NCI-H524 (cell line): ENCODE measurements around the gene JARID2.
A peak's percentile ranks its signal among the peaks of the same experiment; 100 is the strongest.
"Not testable (repeated sequence)": the region's sequence is repeated elsewhere in the genome, so short reads cannot be mapped to it uniquely, and the experiment has no call there.

Experiments used
- DNase-seq, 2 experiments: peaks; one replicate each; lab custom pipeline; 2025; lab: John Stamatoyannopoulos, UW

Gene JARID2

GRCh38 chr6:15309611-15310283, 63.9 kb downstream of the JARID2 start:
- DNase-seq: peak; percentile 76 to 85

GRCh38 chr6:15310680-15311079, 64.8 kb downstream of the JARID2 start:
- no peak for DNase-seq

GRCh38 chr6:15312500-15312899, 66.6 kb downstream of the JARID2 start:
- DNase-seq: no peak

DNA sequence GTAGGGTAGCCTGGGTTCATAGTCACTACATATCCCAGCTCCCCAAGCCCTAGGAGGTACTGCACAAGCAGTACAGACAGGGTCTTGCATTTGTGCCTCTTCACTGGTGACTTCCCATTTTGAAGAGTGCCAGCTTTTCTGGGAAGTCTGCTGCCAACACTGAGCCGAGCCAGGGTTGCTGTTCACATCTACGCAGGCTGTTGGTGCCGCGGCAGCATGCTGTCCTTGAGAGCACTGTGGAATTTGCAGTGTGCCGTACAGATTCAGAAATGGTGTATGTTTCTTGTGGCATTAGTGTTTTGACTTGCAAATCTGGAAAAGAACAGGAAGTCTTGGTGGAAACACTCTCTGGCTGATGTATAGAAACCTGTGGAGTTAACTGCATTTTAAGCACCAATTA, 67.5 kb downstream of the JARID2 start:
- DNase-seq: peak in 1 of 2 experiments; percentile 25

DNA sequence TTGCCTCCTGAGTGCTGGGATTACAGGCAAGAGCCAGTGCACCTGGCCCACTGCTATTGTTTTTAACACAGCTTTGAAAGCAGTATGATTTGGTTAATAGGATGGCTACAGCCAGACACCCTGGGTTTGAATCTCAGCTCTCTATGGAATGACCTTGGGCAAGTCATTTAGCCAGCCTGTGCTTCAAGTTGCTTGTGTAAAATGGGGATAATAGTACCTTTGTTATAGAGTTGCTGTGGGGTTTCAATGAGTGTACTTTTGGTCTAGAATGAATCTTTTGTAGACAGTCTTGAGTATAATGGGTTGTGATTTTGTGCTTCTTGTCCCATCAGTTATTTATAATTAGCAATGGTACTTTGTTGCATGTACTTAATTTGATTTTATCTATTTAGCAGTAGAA, 70.9 kb downstream of the JARID2 start:
- no peak for DNase-seq

- DNase-seq: no peak
Observed at GRCh38 chr6:15317251-15317650, 71.4 kb downstream of the JARID2 start.

- DNase-seq: peak in 1 of 2 experiments; percentile 11
Observed at GRCh38 chr6:15317934-15318902, 72.3 kb downstream of the JARID2 start.

GRCh38 chr6:15319677-15320076, 73.8 kb downstream of the JARID2 start:
- no peak for DNase-seq

- DNase-seq: no peak
Observed at GRCh38 chr6:15320693-15321092, 74.8 kb downstream of the JARID2 start.

DNA sequence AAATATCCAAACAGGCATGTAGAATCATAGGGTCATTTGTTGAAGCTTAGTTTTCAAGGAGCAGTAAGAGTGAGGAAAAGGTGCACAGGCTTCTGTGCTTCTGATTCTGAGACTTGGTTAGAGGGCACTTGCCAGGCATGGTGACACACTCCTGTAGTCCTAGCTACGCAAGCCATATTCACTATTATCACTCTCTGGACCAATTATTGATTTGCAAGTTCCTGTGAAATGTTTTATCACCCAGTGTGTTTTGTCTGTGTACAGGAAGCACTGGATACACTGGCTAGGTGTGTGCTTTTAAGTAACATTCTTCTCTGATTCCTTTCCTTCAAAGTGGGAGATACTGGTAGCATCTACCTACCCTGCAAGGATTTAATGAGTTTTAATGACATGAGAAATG, 76.3 kb downstream of the JARID2 start:
- DNase-seq: no peak

GRCh38 chr6:15322781-15323536, 77.1 kb downstream of the JARID2 start:
- no peak for DNase-seq

GRCh38 chr6:15323611-15324010, 77.7 kb downstream of the JARID2 start:
- DNase-seq: not testable (repeated sequence)

DNA sequence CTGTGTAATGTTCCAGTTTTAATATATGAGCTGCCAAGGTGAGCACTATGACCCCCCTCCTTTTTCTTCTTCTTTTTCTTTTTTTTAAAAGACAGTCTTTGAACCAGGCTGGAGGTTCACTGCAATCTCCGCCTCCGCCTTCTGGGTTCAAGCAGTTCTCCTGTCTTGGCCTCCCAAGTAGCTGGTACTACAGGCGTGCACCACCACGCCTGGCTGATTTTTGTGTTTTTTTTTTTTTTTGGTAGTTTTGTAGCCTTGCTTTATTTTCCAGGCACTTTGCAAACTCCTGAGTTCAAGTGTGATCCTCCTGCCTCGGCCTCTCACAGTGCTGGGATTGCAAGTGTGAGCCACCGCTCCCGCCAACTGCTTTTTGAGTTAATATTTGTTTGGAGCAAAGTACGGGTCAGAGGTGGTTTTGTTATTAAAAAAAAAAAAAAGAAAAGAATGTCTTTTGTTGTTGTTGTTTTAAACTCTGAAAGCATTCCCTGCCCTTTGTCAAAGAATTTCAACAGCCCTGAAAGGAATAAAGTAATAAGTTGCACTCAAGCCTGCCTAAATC, 78.6 kb downstream of the JARID2 start:
- no peak for DNase-seq

- no peak for DNase-seq
Observed at GRCh38 chr6:15325540-15325955, 79.7 kb downstream of the JARID2 start.

DNA sequence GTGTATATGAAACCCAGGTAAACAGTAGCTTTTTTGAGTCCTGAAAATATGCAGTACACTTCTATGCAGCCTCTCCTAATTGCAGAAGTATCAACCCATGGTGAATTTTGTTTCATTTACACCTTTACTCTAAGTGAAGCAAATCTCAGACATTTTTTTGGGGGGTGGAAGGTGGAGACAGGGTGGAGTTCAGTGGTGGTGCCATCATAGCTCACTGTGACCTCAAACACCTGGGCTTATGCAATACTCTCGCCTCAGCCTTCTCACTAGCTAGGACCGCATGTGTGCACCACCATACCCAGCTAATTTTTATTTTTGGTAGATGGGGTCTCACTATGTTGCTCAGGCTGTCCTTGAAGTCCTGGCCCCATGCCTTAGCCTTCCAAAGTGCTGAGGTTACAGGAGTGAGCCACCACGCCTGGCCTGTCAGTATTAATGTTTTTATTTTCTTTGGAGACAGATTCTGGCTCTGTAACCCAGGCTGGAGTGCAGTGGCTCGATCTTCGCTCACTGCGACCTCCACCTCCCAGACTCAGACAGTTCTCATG, 80.3 kb downstream of the JARID2 start:
- no peak for DNase-seq

DNA sequence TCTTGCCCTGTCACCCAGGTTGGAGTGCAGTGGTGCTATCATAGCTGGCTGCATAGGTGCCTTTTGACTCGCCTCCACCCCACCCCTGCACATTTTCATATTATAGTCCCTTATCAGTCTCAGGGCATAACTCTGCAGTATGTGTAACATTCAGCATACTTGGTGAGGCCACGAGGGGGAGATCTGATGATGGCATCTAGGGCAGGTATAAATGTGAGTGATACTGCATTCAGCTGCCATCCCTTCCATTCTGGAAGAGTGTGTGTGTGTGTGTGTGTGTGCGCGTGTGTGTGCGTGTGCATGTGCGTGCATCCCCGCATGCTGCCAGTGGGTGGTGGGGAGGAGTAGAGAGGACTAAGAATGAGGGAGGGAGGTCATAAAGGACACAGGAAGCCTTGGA, 81.4 kb downstream of the JARID2 start:
- DNase-seq: peak in 1 of 2 experiments; percentile 45

- peak; percentile 71 to 91 for DNase-seq
Observed at GRCh38 chr6:15329197-15329671, 83.4 kb downstream of the JARID2 start.

DNA sequence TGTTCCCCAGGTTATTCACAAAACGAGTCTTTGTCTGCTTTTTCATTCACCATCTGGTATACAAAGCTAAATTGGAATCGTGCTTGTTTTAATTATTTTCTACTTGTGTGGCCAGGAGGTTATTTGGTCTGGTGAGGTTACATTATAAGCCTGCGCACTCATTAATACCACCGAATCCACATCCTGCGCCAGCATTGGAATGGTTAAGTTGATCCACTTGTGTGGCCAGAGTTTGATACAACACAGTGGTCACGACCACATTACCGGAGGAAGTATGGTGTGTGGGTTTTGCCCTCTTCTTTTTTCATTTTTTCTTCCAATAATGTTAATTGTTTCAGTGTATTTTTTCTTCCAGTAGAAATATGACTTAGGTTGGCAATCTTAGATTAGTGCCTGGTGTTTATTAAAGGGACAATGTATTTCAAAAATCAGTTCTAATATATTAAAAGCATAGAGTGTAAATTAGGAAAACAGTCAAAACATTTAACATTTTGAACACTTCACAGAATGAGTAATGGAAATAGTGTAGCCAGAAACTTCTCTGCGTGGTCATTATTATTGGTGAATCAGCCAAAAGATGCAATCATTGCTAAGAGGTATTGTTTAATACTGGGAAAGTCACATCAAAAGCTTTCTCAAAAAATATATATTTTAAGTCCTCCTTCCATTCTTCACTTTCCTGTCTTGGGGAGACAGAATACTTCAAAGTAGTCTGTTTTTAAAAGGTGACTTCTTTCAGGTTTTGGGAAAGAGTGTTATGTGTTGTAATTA, 84.5 kb downstream of the JARID2 start:
- DNase-seq: no peak

- DNase-seq: no peak
Observed at GRCh38 chr6:15331143-15331542, 85.3 kb downstream of the JARID2 start.

- DNase-seq: peak; percentile 4 to 52
Observed at GRCh38 chr6:15331629-15332251, 85.9 kb downstream of the JARID2 start.
